OCI-LY3 (cell line): ENCODE data around the gene AHRR.

Source experiments
- EZH2phosphoT487 ChIP-seq: fragments of 200-600 bp; shearing (Covaris generic); IDR thresholded peaks from 2 replicates; pipeline ENCODE4 v1.6.1; 2018; ENCODE audit warnings: antibody characterized with exemption, mixed run types, low read depth
- TF ChIP-seq, protein P1 (sequence below): fragments of 200-600, 300-600 bp; sonication (generic); IDR thresholded peaks from 2 replicates; pipeline ENCODE4 v1.5.1; 2014; ENCODE audit warnings: antibody characterized with exemption, low read length, low read depth

DNA sequence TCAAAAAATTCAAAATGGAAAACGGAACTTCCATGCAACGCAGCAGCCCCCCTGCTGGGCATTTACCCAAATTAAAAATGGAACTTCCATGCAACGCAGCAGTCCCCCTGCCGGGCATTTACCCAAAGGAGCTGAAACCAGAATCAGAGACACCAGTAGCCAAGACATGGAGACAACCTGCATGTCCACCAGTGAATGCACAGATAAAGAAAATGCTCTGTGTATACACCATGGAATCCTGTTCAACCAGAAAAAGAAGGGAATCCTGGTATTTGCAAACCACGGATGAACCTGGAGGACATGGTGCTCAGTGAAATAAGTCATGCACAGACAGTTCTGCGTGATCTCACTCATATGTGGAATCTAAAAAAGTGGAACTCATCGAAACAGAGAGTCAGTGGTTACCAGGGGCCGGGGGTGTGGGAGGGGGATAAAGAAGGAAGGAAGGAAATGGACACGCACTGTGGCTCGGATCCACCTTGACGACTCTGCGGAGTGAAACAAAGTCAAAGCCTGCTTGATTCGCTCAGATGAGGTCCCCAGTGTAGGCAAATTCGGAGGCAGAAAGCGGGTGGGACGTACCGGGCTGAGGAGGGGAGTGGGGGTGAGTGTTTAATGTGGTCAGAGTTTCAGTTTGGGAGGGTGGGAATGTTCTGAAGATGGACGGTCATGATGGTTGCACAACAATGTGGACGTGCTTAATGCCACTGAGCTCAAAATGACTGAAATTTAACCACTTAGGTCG, 81.3 kb downstream of the AHRR start:
- TF ChIP-seq, protein P1, sequence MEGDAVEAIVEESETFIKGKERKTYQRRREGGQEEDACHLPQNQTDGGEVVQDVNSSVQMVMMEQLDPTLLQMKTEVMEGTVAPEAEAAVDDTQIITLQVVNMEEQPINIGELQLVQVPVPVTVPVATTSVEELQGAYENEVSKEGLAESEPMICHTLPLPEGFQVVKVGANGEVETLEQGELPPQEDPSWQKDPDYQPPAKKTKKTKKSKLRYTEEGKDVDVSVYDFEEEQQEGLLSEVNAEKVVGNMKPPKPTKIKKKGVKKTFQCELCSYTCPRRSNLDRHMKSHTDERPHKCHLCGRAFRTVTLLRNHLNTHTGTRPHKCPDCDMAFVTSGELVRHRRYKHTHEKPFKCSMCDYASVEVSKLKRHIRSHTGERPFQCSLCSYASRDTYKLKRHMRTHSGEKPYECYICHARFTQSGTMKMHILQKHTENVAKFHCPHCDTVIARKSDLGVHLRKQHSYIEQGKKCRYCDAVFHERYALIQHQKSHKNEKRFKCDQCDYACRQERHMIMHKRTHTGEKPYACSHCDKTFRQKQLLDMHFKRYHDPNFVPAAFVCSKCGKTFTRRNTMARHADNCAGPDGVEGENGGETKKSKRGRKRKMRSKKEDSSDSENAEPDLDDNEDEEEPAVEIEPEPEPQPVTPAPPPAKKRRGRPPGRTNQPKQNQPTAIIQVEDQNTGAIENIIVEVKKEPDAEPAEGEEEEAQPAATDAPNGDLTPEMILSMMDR, result no peak
- TF ChIP-seq EZH2phosphoT487, result no peak
